A549 (cell line): Measurements from ENCODE around the gene CECR2. TPM values are rescaled to one million over a fixed set of nuclear protein-coding genes. Genes with fewer than 3 reads are reported as not detected.

Experiments
- ATAC-seq, 2 experiments: fragments of 200-7000 bp in 1 of 2; fragments of >200 bp in 1 of 2; cut with Nextera tagmentation in 1 of 2; cut with Tn5 transposase in 1 of 2; 3 replicates each; pipeline versions ENCODE4 v1.8.0 to v1.9.1; 2018 to 2020; ENCODE audit warnings: mild to moderate bottlenecking in 1 of 2, moderate library complexity in 1 of 2
- CTCF ChIA-PET: fragments of 300-600 bp; sonication (Branson Sonifier 250); formaldehyde crosslinking; extraction: SDS; loops from one replicate; lab custom pipeline; 2021; ENCODE audit warnings: antibody characterized with exemption, inconsistent platforms; lab: Yijun Ruan, JAX
- POLR2A ChIA-PET: fragments of 350-600 bp; formaldehyde crosslinking; extraction: SDS; loops from one replicate; lab custom pipeline; 2021; ENCODE audit warnings: antibody characterized with exemption, inconsistent platforms; lab: Yijun Ruan, JAX
- DNase-seq, 2 experiments: peaks; one replicate each; pipeline versions ENCODE4 v3.0.0 to v3.0.0-alpha.2; 2011 to 2016; ENCODE audit warnings: low read depth in 1 of 2, low spot score in 1 of 2
- FAIRE-seq: peaks from 2 replicates; lab custom pipeline; 2011; peaks lifted over from hg19 to GRCh38; lab: Jason Lieb, UNC
- H3K27ac ChIP-seq, 2 experiments: fragments of >200 bp; sonication (Bioruptor Twin); formaldehyde crosslinking; 3 replicates each; pipeline ENCODE4 v1.5.1; 2016 to 2017
- H3K4me1 ChIP-seq: fragments of >200 bp; sonication (Bioruptor Twin); formaldehyde crosslinking; 3 replicates; pipeline ENCODE4 v1.6.1; 2016
- H3K4me2 ChIP-seq: fragments of >200 bp; sonication (Bioruptor Twin); formaldehyde crosslinking; 3 replicates; pipeline ENCODE4 v1.6.1; 2016
- H3K4me3 ChIP-seq: fragments of >200 bp; sonication (Bioruptor Twin); formaldehyde crosslinking; 3 replicates; pipeline ENCODE4 v1.5.1; 2016
- H3K9me3 ChIP-seq: fragments of >200 bp; sonication (Bioruptor Twin); formaldehyde crosslinking; 3 replicates; pipeline ENCODE4 v1.6.1; 2016
- CHD4 ChIP-seq: fragments of 200-600 bp; sonication (generic); IDR thresholded peaks from 2 replicates; pipeline ENCODE4 v1.6.1; 2016; ENCODE audit warnings: antibody characterized with exemption, mild to moderate bottlenecking, borderline replicate concordance
- EHF ChIP-seq: fragments of 250-450 bp; sonication (Bioruptor Pico); IDR thresholded peaks from 2 replicates; pipeline ENCODE4 v1.5.0; 2020; ENCODE audit warnings: mild to moderate bottlenecking
- EP300 ChIP-seq, 2 experiments: fragments of >200 bp; sonication (Bioruptor Twin); formaldehyde crosslinking; IDR thresholded peaks; 2 replicates in 1 of 2; 3 replicates in 1 of 2; pipeline ENCODE4 v1.6.1; 2016 to 2017
- ESRRA ChIP-seq: fragments of 150-350 bp; IDR thresholded peaks from 2 replicates; pipeline ENCODE4 v1.6.1; 2014; ENCODE audit warnings: mild to moderate bottlenecking, low read length, borderline replicate concordance
- FOXS1 ChIP-seq: fragments of 250-450 bp; sonication (Bioruptor Pico); IDR thresholded peaks from 2 replicates; pipeline ENCODE4 v1.5.0; 2020; ENCODE audit warnings: mild to moderate bottlenecking, moderate library complexity
- HOXA7 ChIP-seq: fragments of 250-450 bp; sonication (Bioruptor Pico); IDR thresholded peaks from 2 replicates; pipeline ENCODE4 v1.5.0; 2020; ENCODE audit warnings: mild to moderate bottlenecking, moderate library complexity
- MAZ ChIP-seq: fragments of 150-350 bp; IDR thresholded peaks from 2 replicates; pipeline ENCODE4 v1.6.1; 2014; ENCODE audit warnings: antibody characterized with exemption, low read depth, low read length, borderline replicate concordance
- MYC ChIP-seq: IDR thresholded peaks from 2 replicates; pipeline ENCODE4 v1.6.1; 2012; ENCODE audit warnings: mild to moderate bottlenecking, inconsistent platforms, low read length, improper control_type of control experiment, borderline replicate concordance
- POLR2A ChIP-seq: IDR thresholded peaks from 2 replicates; pipeline ENCODE4 v1.6.1; 2012; ENCODE audit warnings: mild to moderate bottlenecking, low read length
- POLR2AphosphoS2 ChIP-seq: conservative IDR thresholded peaks from 2 replicates; pipeline ENCODE4 v1.6.1; 2012; ENCODE audit warnings: low read length, improper control_type of control experiment, inconsistent platforms
- RARB ChIP-seq: fragments of 250-450 bp; sonication (Bioruptor Pico); IDR thresholded peaks from 2 replicates; pipeline ENCODE4 v1.8.0; 2021; ENCODE audit warnings: mild to moderate bottlenecking, moderate library complexity
- REST ChIP-seq: fragments of 200-600 bp; sonication (generic); IDR thresholded peaks from 2 replicates; pipeline ENCODE4 v1.6.1; 2016; ENCODE audit warnings: antibody characterized with exemption, mild to moderate bottlenecking, moderate library complexity
- SMC3 ChIP-seq: fragments of >200 bp; sonication (Bioruptor Twin); formaldehyde crosslinking; IDR thresholded peaks from 3 replicates; pipeline ENCODE4 v1.6.1; 2018; ENCODE audit warnings: inconsistent platforms
- SREBF2 ChIP-seq: fragments of 450-650 bp; IDR thresholded peaks from 2 replicates; pipeline ENCODE4 v1.6.1; 2014; ENCODE audit warnings: mild to moderate bottlenecking, moderate library complexity
- TP53 ChIP-seq: fragments of 250-450 bp; sonication (Bioruptor Pico); IDR thresholded peaks from 2 replicates; pipeline ENCODE4 v1.5.0; 2021; ENCODE audit warnings: mild to moderate bottlenecking, moderate library complexity
- ZNF302 ChIP-seq: fragments of 250-450 bp; sonication (Bioruptor Pico); IDR thresholded peaks from 2 replicates; pipeline ENCODE4 v1.9.0; 2021; ENCODE audit warnings: inconsistent platforms, mild to moderate bottlenecking, moderate library complexity
- WGBS: methylation state at CpG from one replicate; pipeline ENCODE4 v1.1.6; 2017; ENCODE audit errors: missing lambda C conversion rate; 5-methylcytosine and 5-hydroxymethylcytosine counted together
- polyA plus RNA-seq, 4 experiments: library from polyadenylated mRNA; depleted of rRNA in 3 of 4; stranded (reverse); fragments of >200 nt; fragmentation: RNase III in 1 of 4; extraction: RNeasy Plus Mini Kit Qiagen cat#74134 plus additional on column Dnase treatment in 1 of 4; gene quantifications; 2 replicates in 3 of 4; 3 replicates in 1 of 4; pipeline ENCODE4 v1.2.3, GENCODE V29; 2011 to 2017
- TF ChIP-seq, protein P1 (sequence below): fragments of 450-650 bp; IDR thresholded peaks from 2 replicates; pipeline ENCODE4 v1.6.1; 2014; ENCODE audit warnings: antibody characterized with exemption

Gene CECR2
- polyA plus RNA-seq, 2 of the 4 experiments (the other 2 are of a cell fraction), result 0.01 to 0.06 TPM

- TF ChIP-seq MAZ (no peak), POLR2AphosphoS2 (no peak), REST (no peak), RARB (CRISPR knock-in tag) (no peak), ZNF302 (no peak)
- TF ChIP-seq, protein P1, sequence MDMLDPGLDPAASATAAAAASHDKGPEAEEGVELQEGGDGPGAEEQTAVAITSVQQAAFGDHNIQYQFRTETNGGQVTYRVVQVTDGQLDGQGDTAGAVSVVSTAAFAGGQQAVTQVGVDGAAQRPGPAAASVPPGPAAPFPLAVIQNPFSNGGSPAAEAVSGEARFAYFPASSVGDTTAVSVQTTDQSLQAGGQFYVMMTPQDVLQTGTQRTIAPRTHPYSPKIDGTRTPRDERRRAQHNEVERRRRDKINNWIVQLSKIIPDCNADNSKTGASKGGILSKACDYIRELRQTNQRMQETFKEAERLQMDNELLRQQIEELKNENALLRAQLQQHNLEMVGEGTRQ, result no peak
These were observed 61.2 kb downstream of the CECR2 start (continued) for GRCh38 chr22:17430412-17430811.

DNA sequence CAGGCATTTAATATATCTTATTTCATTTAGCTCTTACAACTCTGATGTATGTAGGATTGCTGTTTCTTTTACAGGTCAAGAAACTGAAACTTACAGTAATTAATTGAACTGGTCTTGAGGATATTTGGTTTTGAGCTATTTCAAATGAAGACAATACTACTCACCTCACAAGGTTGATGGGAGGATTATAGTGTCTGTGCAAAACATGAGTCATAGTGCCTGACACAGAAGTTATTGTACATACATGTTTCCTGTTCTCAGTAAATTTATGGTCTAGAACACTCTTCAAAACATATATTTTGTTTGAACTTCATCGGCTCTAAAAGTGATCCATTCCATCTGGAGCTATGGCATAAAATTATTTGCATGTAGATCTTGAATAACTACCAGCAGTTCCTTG is 61.9 kb downstream of the CECR2 start:
- no peak overlapping the region for H3K4me2 ChIP-seq
- H3K27ac ChIP-seq, result no peak overlapping the region
- FAIRE-seq, result no peak
- POLR2A ChIA-PET, result no interaction called here
- CTCF ChIA-PET, result no interaction called here
- TF ChIP-seq TP53, result no peak
- no peak for TF ChIP-seq EHF (CRISPR knock-in tag)
- no peak for TF ChIP-seq POLR2A
- no peak for TF ChIP-seq CHD4
- WGBS, result 9% methylated on average over 1 of the region's 1 CpG
- H3K9me3 ChIP-seq, result no peaks in the 10 kb centered on the region
- ATAC-seq, result no peak
- no peak overlapping the region for H3K4me3 ChIP-seq
- H3K4me1 ChIP-seq, result no peaks in the 10 kb centered on the region
- no peak for DNase-seq

DNA sequence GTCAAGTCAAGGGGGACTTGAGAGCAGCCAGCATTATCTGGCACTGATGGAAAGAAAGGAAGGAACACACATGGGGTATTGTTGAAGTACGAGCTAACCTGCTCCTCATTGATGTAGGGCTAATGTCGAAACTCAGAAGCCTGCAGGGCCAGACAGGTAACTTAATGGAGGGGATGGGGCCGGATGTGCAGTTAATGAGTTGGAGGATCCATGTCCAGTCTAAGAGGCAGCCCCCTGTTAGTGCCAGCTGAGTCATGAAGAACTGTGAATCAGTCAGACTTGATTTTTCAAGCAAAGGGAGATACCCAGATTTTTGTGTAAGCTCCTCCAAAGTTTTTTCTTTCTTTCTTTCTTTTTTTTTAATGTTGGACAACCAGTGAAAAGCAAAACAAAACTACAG is 65.6 kb downstream of the CECR2 start:
- no peak overlapping the region for H3K4me3 ChIP-seq
- FAIRE-seq (no peak), DNase-seq (no peak), ATAC-seq (no peak)
- H3K4me2 ChIP-seq, result no peak overlapping the region
- no peaks in the 10 kb centered on the region for H3K9me3 ChIP-seq
- TF ChIP-seq HOXA7 (no peak), MYC (no peak), SMC3 (no peak), EP300 (IDR thresholded peaks at IDR 0.05) (no peak), SREBF2 (no peak), MAZ (no peak), REST (no peak), FOXS1 (CRISPR knock-in tag) (no peak), ESRRA (no peak)
- POLR2A ChIA-PET, result no interaction called here
- H3K4me1 ChIP-seq, result no peaks in the 10 kb centered on the region
- CTCF ChIA-PET, result no interaction called here
- WGBS, result 30% methylated on average over 3 of the region's 3 CpGs
- no peak overlapping the region for H3K27ac ChIP-seq
